Thyroid gland (tissue), 4 donors: ENCODE data around the gene HOXA7.

Experiments used
- CTCF ChIP-seq, 6 experiments: fragments of 200-600 bp in 3 of 6; fragments of 450-650 bp in 3 of 6; sonication (generic) in 3 of 6; IDR thresholded peaks; one replicate each; pipeline ENCODE4 v1.5.1; 2016 to 2019; ENCODE audit warnings: antibody characterized with exemption in 6 of 6, mild to moderate bottlenecking in 2 of 6, inconsistent platforms in 1 of 6, moderate library complexity in 1 of 6
- POLR2A ChIP-seq, 2 donors: fragments of 450-650 bp; IDR thresholded peaks; one replicate each; pipeline ENCODE4 v1.6.1; 2017; ENCODE audit warnings: antibody characterized with exemption in 2 of 2, mild to moderate bottlenecking in 2 of 2, moderate library complexity in 1 of 2

GRCh38 chr7:27168265-27168947 lies 11.9 kb upstream of the HOXA7 start:
- TF ChIP-seq CTCF (IDR thresholded peaks at IDR 0.05) = no peak
- TF ChIP-seq POLR2A (IDR thresholded peaks at IDR 0.05) = no peak
